RWPE2 (cell line): ENCODE results near the gene SCAANT1.

Experiments
- ATAC-seq: fragments of 200-7000 bp; cut with Tn5 transposase; 3 replicates; pipeline ENCODE4 v1.9.1; 2021; ENCODE audit warnings: low read depth
- DNase-seq: peaks from one replicate; pipeline ENCODE4 v3.0.0-alpha.2; 2020; ENCODE audit warnings: low spot score
- H3K27ac ChIP-seq: fragments of 450-650 bp; 2 replicates; pipeline ENCODE4 v1.5.1; 2017; ENCODE audit warnings: mild to moderate bottlenecking; ENCODE audit not compliant: poor library complexity, severe bottlenecking
- H3K27me3 ChIP-seq: fragments of 250-450 bp; sonication (Bioruptor Pico); 2 replicates; pipeline ENCODE4 v1.5.1; 2021; ENCODE audit warnings: mild to moderate bottlenecking, moderate library complexity; ENCODE audit not compliant: insufficient read depth, poor library complexity, severe bottlenecking
- H3K36me3 ChIP-seq: fragments of 250-450 bp; sonication (Bioruptor Pico); 2 replicates; pipeline ENCODE4 v1.5.1; 2020; ENCODE audit warnings: low read depth, mild to moderate bottlenecking, moderate library complexity
- H3K4me1 ChIP-seq: fragments of 250-450 bp; sonication (Bioruptor Pico); 2 replicates; pipeline ENCODE4 v1.5.1; 2021; ENCODE audit warnings: mild to moderate bottlenecking, moderate library complexity; ENCODE audit not compliant: insufficient read depth, poor library complexity, severe bottlenecking
- H3K4me3 ChIP-seq: fragments of 250-450 bp; sonication (Bioruptor Pico); 2 replicates; pipeline ENCODE4 v1.5.1; 2021; ENCODE audit warnings: mild to moderate bottlenecking, moderate library complexity; ENCODE audit not compliant: severe bottlenecking
- H3K9me3 ChIP-seq: fragments of 250-450 bp; sonication (Bioruptor Pico); 2 replicates; pipeline ENCODE4 v1.5.1; 2021; ENCODE audit warnings: mild to moderate bottlenecking, moderate library complexity; ENCODE audit not compliant: severe bottlenecking
- TF ChIP-seq, protein P1 (sequence below): fragments of 450-650 bp; IDR thresholded peaks from one replicate; pipeline ENCODE4 v1.5.1; 2017; ENCODE audit warnings: mild to moderate bottlenecking, moderate library complexity; ENCODE audit not compliant: poor library complexity, severe bottlenecking

SCAANT1 gene

DNA sequence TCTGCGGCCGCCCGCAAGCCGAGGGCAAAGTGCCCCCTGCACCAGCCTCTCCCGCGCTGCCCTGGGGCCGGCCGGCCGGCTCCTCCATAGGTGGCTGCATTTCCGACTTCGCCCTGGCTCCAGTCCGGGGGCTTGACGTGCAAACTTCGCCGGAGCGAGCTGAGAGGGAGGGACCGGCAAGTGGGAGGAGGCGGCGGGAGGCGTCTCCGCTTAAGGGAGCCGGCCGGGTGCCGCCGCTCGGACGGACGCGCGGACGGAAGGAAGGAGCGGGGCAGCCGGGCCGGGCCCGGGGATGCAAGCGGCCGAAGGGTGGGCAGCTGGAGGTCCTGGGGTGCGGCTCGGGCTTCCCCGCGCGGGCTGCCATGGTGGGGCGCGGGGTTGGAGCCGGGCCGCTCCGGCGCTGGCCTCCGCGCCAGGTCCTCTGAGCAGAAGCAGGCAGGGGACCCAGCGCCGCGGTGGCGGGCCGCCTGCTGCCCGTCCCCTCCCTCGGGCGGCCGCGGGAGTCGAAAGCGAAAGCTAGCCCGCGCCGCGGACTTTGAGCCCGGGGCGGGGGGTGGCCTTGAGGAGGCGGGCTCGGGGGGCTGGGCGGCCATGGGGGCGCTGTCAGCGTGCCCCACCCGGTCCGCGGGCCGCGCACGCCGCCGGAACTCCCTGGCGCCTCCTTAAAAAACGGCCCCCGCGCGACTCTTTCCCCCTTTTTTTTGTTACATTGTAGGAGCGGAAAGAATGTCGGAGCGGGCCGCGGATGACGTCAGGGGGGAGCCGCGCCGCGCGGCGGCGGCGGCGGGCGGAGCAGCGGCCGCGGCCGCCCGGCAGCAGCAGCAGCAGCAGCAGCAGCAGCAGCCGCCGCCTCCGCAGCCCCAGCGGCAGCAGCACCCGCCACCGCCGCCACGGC lies at the start of gene SCAANT1:
TSS of gene SCAANT1 (minus strand) at position 511 of the 895 bp plus-strand sequence.
- H3K27ac ChIP-seq = peak within 1 kb of the TSS; percentile 78
- TF ChIP-seq, protein P1, sequence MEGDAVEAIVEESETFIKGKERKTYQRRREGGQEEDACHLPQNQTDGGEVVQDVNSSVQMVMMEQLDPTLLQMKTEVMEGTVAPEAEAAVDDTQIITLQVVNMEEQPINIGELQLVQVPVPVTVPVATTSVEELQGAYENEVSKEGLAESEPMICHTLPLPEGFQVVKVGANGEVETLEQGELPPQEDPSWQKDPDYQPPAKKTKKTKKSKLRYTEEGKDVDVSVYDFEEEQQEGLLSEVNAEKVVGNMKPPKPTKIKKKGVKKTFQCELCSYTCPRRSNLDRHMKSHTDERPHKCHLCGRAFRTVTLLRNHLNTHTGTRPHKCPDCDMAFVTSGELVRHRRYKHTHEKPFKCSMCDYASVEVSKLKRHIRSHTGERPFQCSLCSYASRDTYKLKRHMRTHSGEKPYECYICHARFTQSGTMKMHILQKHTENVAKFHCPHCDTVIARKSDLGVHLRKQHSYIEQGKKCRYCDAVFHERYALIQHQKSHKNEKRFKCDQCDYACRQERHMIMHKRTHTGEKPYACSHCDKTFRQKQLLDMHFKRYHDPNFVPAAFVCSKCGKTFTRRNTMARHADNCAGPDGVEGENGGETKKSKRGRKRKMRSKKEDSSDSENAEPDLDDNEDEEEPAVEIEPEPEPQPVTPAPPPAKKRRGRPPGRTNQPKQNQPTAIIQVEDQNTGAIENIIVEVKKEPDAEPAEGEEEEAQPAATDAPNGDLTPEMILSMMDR = no peak
- H3K4me3 ChIP-seq = peak within 1 kb of the TSS; percentile 85
- H3K4me1 ChIP-seq = peaks cover 16% of the 10 kb centered on the region
- H3K36me3 ChIP-seq = peaks cover 30% of the 10 kb centered on the region
- ATAC-seq = peak; percentile 87
- no peaks in the 10 kb centered on the region for H3K27me3 ChIP-seq
- peak; percentile 90 for DNase-seq
- no peaks in the 10 kb centered on the region for H3K9me3 ChIP-seq

DNA sequence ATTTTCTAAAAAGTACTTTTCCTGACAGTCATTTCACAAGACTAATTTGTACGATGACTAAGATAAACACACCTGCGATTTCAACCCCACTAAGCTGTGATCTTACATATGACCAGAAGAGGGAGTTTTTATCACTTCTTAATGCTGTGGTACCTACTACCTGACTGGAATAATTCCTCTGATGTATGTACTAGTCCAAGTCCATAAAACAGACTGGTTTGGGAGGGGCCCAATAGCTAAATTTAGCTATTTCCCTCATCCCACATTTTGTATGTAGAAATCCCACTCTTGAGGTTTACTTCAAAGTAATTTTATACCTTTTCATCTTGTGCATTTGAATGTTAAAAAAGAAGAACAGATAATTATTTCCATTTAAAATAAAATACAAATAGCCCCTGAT lies 49.7 kb upstream of the SCAANT1 start:
- H3K9me3 ChIP-seq = no peaks in the 10 kb centered on the region
- TF ChIP-seq, protein P1 = peak; percentile 89
- no peak overlapping the region for H3K4me3 ChIP-seq
- peak; percentile 81 for ATAC-seq
- peaks cover 23% of the 10 kb centered on the region for H3K4me1 ChIP-seq
- peaks cover 18% of the 10 kb centered on the region for H3K36me3 ChIP-seq
- DNase-seq = no peak
- no peaks in the 10 kb centered on the region for H3K27me3 ChIP-seq
- no peak overlapping the region for H3K27ac ChIP-seq

DNA sequence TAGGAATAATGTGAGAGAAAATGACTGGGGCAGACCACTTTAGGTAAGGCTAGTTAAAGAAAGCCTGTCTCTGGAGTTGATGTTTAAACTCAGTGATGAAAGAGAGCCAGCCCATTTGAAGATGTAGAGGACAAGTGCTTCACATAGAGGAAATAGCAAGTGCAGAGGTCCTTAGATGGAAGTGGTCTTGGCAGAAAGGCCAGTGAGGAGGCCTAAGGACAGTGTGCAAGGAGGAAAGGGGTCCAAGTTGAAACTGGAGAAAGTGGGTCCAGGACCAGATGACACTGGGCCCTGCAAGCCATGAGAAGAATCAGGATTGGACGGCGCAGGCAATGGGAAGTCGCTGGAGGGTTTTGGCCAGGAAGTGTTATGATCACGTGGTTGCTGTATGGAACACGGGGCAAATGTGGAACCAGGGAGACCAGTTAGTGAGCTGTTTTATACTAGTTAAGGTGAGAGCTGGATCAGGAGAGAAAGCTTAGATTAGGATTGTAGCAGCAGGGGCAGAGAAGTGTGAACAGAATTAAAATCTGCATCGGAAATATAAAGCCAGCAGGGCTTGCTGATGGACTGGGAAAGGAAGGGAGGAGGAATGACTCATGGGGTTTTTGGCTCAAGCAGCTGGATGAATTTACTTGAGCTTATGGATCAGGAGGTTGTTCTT lies 48.0 kb upstream of the SCAANT1 start:
- Histone ChIP-seq H3K27ac (peak overlapping the region; percentile 54), H3K4me3 (no peak overlapping the region)

DNA sequence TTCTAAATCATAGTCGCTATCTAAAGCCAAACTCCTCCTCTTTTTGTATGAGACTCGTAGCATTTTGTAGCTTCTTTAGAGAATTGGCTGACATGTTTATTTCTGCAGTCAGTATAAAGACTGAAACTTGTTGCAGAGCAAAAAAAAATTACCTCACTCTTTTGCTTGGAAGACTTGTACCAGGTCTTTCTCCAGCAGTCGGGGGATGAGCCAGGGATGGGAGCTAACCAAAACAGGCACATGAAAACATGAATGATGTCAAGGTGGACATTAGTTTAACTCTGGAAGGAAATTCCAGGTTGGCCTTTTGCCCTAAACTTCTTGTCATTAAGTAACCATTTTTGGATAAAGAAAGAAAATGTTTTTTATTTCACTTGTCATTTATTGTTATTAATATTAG lies 47.0 kb upstream of the SCAANT1 start:
- H3K9me3 ChIP-seq = no peaks in the 10 kb centered on the region
- TF ChIP-seq, protein P1 = no peak
- ATAC-seq (no peak), DNase-seq (no peak)
- no peaks in the 10 kb centered on the region for H3K27me3 ChIP-seq
- no peak overlapping the region for H3K4me3 ChIP-seq
- H3K4me1 ChIP-seq = peaks cover 20% of the 10 kb centered on the region
- H3K36me3 ChIP-seq = peaks cover 20% of the 10 kb centered on the region
- peak overlapping the region; percentile 54 for H3K27ac ChIP-seq

More for the DNA sequence above, 48.0 kb upstream of the SCAANT1 start:
- TF ChIP-seq, protein P1 = peak; percentile 37
- no peaks in the 10 kb centered on the region for H3K27me3 ChIP-seq
- DNase-seq = no peak
- H3K9me3 ChIP-seq = no peaks in the 10 kb centered on the region
- peaks cover 17% of the 10 kb centered on the region for H3K4me1 ChIP-seq
- peaks cover 18% of the 10 kb centered on the region for H3K36me3 ChIP-seq
- ATAC-seq = peak; percentile 74
